IMR-90 (cell line): Measurements from ENCODE around the gene VPS54. TPM values are rescaled to one million over a fixed set of nuclear protein-coding genes. Genes with fewer than 3 reads are reported as not detected.
"Not testable (repeated sequence)": the region's sequence is repeated elsewhere in the genome, so short reads cannot be mapped to it uniquely, and the experiment has no call there.

Experiments used
- ATAC-seq: fragments of 200-7000 bp; cut with Tn5 transposase; 2 replicates; pipeline ENCODE4 v1.9.1; 2020; ENCODE audit warnings: low read depth, mild to moderate bottlenecking, moderate library complexity
- BruUV-seq: library from RNA; stranded (reverse); fragments of 400-500 nt; replicated peaks from 2 replicates; lab custom pipeline; 2021; lab: Mats Ljungman, UMichigan
- CTCF ChIA-PET: fragments of 300-600 bp; formaldehyde crosslinking; extraction: SDS; loops from one replicate; lab custom pipeline; 2021; ENCODE audit warnings: antibody characterized with exemption; lab: Yijun Ruan, JAX
- POLR2A ChIA-PET: fragments of 300-600 bp; sonication (Branson Sonifier 250); formaldehyde crosslinking; loops from one replicate; lab custom pipeline; 2022; ENCODE audit warnings: antibody characterized with exemption; ENCODE audit not compliant: unreplicated experiment; lab: Charles Lee
- DNase-seq: peaks from one replicate; pipeline ENCODE4 v3.0.0; 2013
- H2AFZ ChIP-seq: replicated peaks from 2 replicates; pipeline ENCODE3; 2013; ENCODE audit warnings: low read length, mild to moderate bottlenecking; ENCODE audit not compliant: poor library complexity
- H2AK5ac ChIP-seq: 2 replicates; pipeline ENCODE4 v1.6.1; 2013; ENCODE audit warnings: low read depth, low read length, inconsistent platforms
- H2AK9ac ChIP-seq: replicated peaks from 2 replicates; pipeline ENCODE3; 2013; ENCODE audit warnings: mild to moderate bottlenecking, low read depth, low read length, moderate library complexity; ENCODE audit not compliant: poor library complexity
- H2BK120ac ChIP-seq: 2 replicates; pipeline ENCODE4 v1.6.1; 2013; ENCODE audit warnings: low read depth, low read length, inconsistent platforms
- H2BK15ac ChIP-seq: 3 replicates; pipeline ENCODE4 v1.6.1; 2013; ENCODE audit warnings: low read depth, low read length, inconsistent platforms
- H2BK20ac ChIP-seq: 2 replicates; pipeline ENCODE4 v1.6.1; 2013; ENCODE audit warnings: low read depth, mild to moderate bottlenecking, inconsistent platforms, low read length, moderate library complexity
- H2BK5ac ChIP-seq: 2 replicates; pipeline ENCODE4 v1.6.1; 2013; ENCODE audit warnings: mild to moderate bottlenecking, low read depth, low read length, inconsistent platforms; ENCODE audit not compliant: poor library complexity, severe bottlenecking
- H3K14ac ChIP-seq: replicated peaks from 2 replicates; pipeline ENCODE4 v1.6.1; 2013; ENCODE audit warnings: low read depth, low read length, inconsistent platforms
- H3K18ac ChIP-seq: 2 replicates; pipeline ENCODE4 v1.6.1; 2013; ENCODE audit warnings: low read depth, low read length, control low read depth
- H3K23ac ChIP-seq: 2 replicates; pipeline ENCODE4 v1.6.1; 2013; ENCODE audit warnings: low read depth, low read length, inconsistent platforms
- H3K27ac ChIP-seq: 2 replicates; pipeline ENCODE4 v1.5.1; 2013; ENCODE audit warnings: mild to moderate bottlenecking, control low read depth, low read length; ENCODE audit not compliant: insufficient read depth
- H3K27me3 ChIP-seq: 2 replicates; pipeline ENCODE4 v1.6.1; 2013; ENCODE audit warnings: low read length; ENCODE audit not compliant: control insufficient read depth, insufficient read depth
- H3K36me3 ChIP-seq: 2 replicates; pipeline ENCODE4 v1.6.1; 2013; ENCODE audit warnings: low read length, mixed read lengths; ENCODE audit not compliant: control insufficient read depth, insufficient read depth
- H3K4ac ChIP-seq: 2 replicates; pipeline ENCODE4 v1.6.1; 2013; ENCODE audit warnings: low read depth, low read length, inconsistent platforms
- H3K4me1 ChIP-seq: 2 replicates; pipeline ENCODE4 v1.6.1; 2013; ENCODE audit warnings: low read length, mixed read lengths; ENCODE audit not compliant: control insufficient read depth, insufficient read depth
- H3K4me2 ChIP-seq: 2 replicates; pipeline ENCODE4 v1.6.1; 2013; ENCODE audit warnings: low read depth, mild to moderate bottlenecking, control low read depth, low read length, moderate library complexity
- H3K4me3 ChIP-seq: 2 replicates; pipeline ENCODE4 v1.5.1; 2013; ENCODE audit warnings: low read depth, mild to moderate bottlenecking, control low read depth, low read length, moderate library complexity; ENCODE audit not compliant: insufficient read depth
- H3K56ac ChIP-seq: 2 replicates; pipeline ENCODE4 v1.6.1; 2013; ENCODE audit warnings: low read length, inconsistent platforms; ENCODE audit not compliant: insufficient read depth; ENCODE audit errors: extremely low read depth
- H3K79me1 ChIP-seq, 2 experiments: 2 replicates each; pipeline ENCODE4 v1.6.1; 2013; ENCODE audit warnings: low read length in 2 of 2, inconsistent platforms in 1 of 2, low read depth in 1 of 2
- H3K9ac ChIP-seq: 2 replicates; pipeline ENCODE4 v1.6.1; 2013; ENCODE audit warnings: low read depth, low read length, control low read depth
- H3K9me1 ChIP-seq: 2 replicates; pipeline ENCODE4 v1.6.1; 2013; ENCODE audit warnings: low read length, inconsistent platforms; ENCODE audit not compliant: insufficient read depth
- H3K9me3 ChIP-seq: 2 replicates; pipeline ENCODE4 v1.6.1; 2013; ENCODE audit warnings: low read length; ENCODE audit not compliant: control insufficient read depth, insufficient read depth
- H4K20me1 ChIP-seq: 2 replicates; pipeline ENCODE4 v1.6.1; 2013; ENCODE audit warnings: low read length, inconsistent platforms; ENCODE audit not compliant: insufficient read depth
- H4K5ac ChIP-seq: 2 replicates; pipeline ENCODE4 v1.6.1; 2013; ENCODE audit warnings: mild to moderate bottlenecking, low read depth, low read length, control low read depth
- H4K8ac ChIP-seq, 2 experiments: 2 replicates each; pipeline ENCODE4 v1.6.1; 2013; ENCODE audit warnings: low read depth in 2 of 2, low read length in 2 of 2, control low read depth in 1 of 2, inconsistent platforms in 1 of 2
- H4K91ac ChIP-seq: 2 replicates; pipeline ENCODE4 v1.6.1; 2013; ENCODE audit warnings: low read depth, low read length, inconsistent platforms; ENCODE audit not compliant: insufficient read depth
- CEBPB ChIP-seq: IDR thresholded peaks from 2 replicates; pipeline ENCODE4 v1.6.1; 2012; ENCODE audit warnings: low read depth, low read length, improper control_type of control experiment
- CHD1 ChIP-seq: IDR thresholded peaks from 2 replicates; pipeline ENCODE4 v1.6.1; 2012; ENCODE audit warnings: low read depth, low read length, improper control_type of control experiment
- MAFK ChIP-seq: IDR thresholded peaks from 2 replicates; pipeline ENCODE4 v1.6.1; 2012; ENCODE audit warnings: low read depth, low read length, improper control_type of control experiment
- MAZ ChIP-seq: IDR thresholded peaks from 2 replicates; pipeline ENCODE4 v1.6.1; 2012; ENCODE audit warnings: low read depth, mild to moderate bottlenecking, low read length, improper control_type of control experiment, moderate library complexity, borderline replicate concordance
- MXI1 ChIP-seq: IDR thresholded peaks from 2 replicates; pipeline ENCODE4 v1.6.1; 2012; ENCODE audit warnings: low read depth, mild to moderate bottlenecking, low read length, moderate library complexity, borderline replicate concordance
- POLR2A ChIP-seq: IDR thresholded peaks from 2 replicates; pipeline ENCODE4 v1.6.1; 2012; ENCODE audit warnings: mild to moderate bottlenecking, low read depth, low read length
- RAD21 ChIP-seq: IDR thresholded peaks from 2 replicates; pipeline ENCODE4 v1.6.1; 2012; ENCODE audit warnings: low read length, improper control_type of control experiment
- RCOR1 ChIP-seq: IDR thresholded peaks from 2 replicates; pipeline ENCODE4 v1.6.1; 2012; ENCODE audit warnings: mild to moderate bottlenecking, low read length, improper control_type of control experiment; ENCODE audit not compliant: insufficient replicate concordance
- SMC3 ChIP-seq: fragments of 150-350 bp; IDR thresholded peaks from 2 replicates; pipeline ENCODE4 v1.6.1; 2016; ENCODE audit warnings: low read depth, mild to moderate bottlenecking, antibody characterized with exemption, low read length, moderate library complexity
- WGBS, 2 experiments: methylation state at CpG; one replicate each; pipeline versions ENCODE4 v1.1.5 to v1.1.7; 2013; ENCODE audit warnings: missing lambda C conversion rate in 2 of 2; ENCODE audit not compliant: insufficient read length in 1 of 2; ENCODE audit errors: extremely low coverage in 2 of 2; 5-methylcytosine and 5-hydroxymethylcytosine counted together
- dilution Hi-C: fragments of 300-500 bp; cut with HindIII; formaldehyde crosslinking; loops from one replicate; pipeline ENCODE4 v1.14.3; 2018; ENCODE audit warnings: low sequenced_read_pairs; ENCODE audit not compliant: unreplicated experiment
- in situ Hi-C: fragments of 300-500 bp; cut with MboI; formaldehyde crosslinking; loops from 3 replicates; pipeline ENCODE4 v1.14.3; 2019; ENCODE audit warnings: low sequenced_read_pairs, inconsistent platforms, mixed read lengths
- intact Hi-C: fragments of 100-400 bp; cut with micrococcal nuclease; formaldehyde crosslinking; loops from 2 replicates; pipeline ENCODE4 v1.10.0; 2022
- polyA plus RNA-seq, 3 experiments: library from polyadenylated mRNA; depleted of rRNA; stranded (reverse); fragments of >200 nt; gene quantifications; 2 replicates each; pipeline ENCODE4 v1.2.3, GENCODE V29; 2012; ENCODE audit warnings: low replicate concordance in 1 of 3
- total RNA-seq: library from RNA; depleted of rRNA; stranded (reverse); fragments of >200 nt; gene quantifications from 2 replicates; pipeline ENCODE4 v1.2.3, GENCODE V29; 2012

Gene VPS54
- total and polyA plus RNA-seq, 2 of the 4 experiments (the other 2 are of a cell fraction), result 7.1 to 18.1 TPM

- no peak overlapping the region for H3K4me3 ChIP-seq
- no peaks in the 10 kb centered on the region for H3K27me3 ChIP-seq
- no peak overlapping the region for H2AK5ac ChIP-seq
- ATAC-seq, result no peak
- no peak overlapping the region for H2AK9ac ChIP-seq
- no peak overlapping the region for H4K5ac ChIP-seq
- no peak overlapping the region for H3K14ac ChIP-seq
- no peak overlapping the region for H3K23ac ChIP-seq
- ChIA-PET CTCF (interaction anchor here (0.6 kb wide), 1 partner anchor 1270 kb away, joined by 3 read pairs; the partner anchor contains the start of gene EHBP1), POLR2A (no interaction called here)
- H3K4ac ChIP-seq, result no peak overlapping the region
- dilution Hi-C loops, result no loop called here
- no peak overlapping the region for H3K9ac ChIP-seq
- no peak overlapping the region for H3K27ac ChIP-seq
- no peak overlapping the region for H3K56ac ChIP-seq
- H3K9me3 ChIP-seq, result no peaks in the 10 kb centered on the region
- H2BK20ac ChIP-seq, result no peak overlapping the region
- H3K36me3 ChIP-seq, result peaks cover 11% of the 10 kb centered on the region
- in situ Hi-C loops, result no loop called here
- no peak overlapping the region for H2AFZ ChIP-seq
- no peak for TF ChIP-seq POLR2A
- no peak for TF ChIP-seq SMC3
- TF ChIP-seq RAD21, result no peak
- no peak for TF ChIP-seq MAZ
- TF ChIP-seq CEBPB, result no peak
- TF ChIP-seq MAFK, result no peak
- no peak for TF ChIP-seq RCOR1
- no peak for TF ChIP-seq MXI1
- TF ChIP-seq CHD1, result no peak
- no peak overlapping the region for H4K8ac ChIP-seq
- no peak overlapping the region for H2BK15ac ChIP-seq
- no peak overlapping the region for H3K4me2 ChIP-seq
- H4K91ac ChIP-seq, result no peak overlapping the region
- H3K4me1 ChIP-seq, result no peaks in the 10 kb centered on the region
- BruUV-seq, result no TSS peak
- H4K20me1 ChIP-seq, result no peaks in the 10 kb centered on the region
- no peak overlapping the region for H3K18ac ChIP-seq
- H3K79me1 ChIP-seq, result peaks cover 0 to 8% of the 10 kb centered on the region in 2 experiments; a peak in 1 of 4 replicates
- no peak overlapping the region for H2BK120ac ChIP-seq
- intact Hi-C loops, result no loop called here
- WGBS, 2 experiments, result 56% methylated on average over 3 of the region's 15 CpGs; no CpG with 5 or more reads in 1 of the 2 experiments
- H3K9me1 ChIP-seq, result peaks cover 2% of the 10 kb centered on the region; the same call in 1 of the 2 replicates
- no peak overlapping the region for H2BK5ac ChIP-seq
- DNase-seq, result no peak
These were observed 43.6 kb downstream of the VPS54 start for GRCh38 chr2:63975437-63976124.

GRCh38 chr2:63975036-63975435 is 44.2 kb downstream of the VPS54 start:
- H3K23ac ChIP-seq, H4K91ac ChIP-seq, H2BK120ac ChIP-seq, H2BK15ac ChIP-seq, H4K20me1 ChIP-seq, H2AK5ac ChIP-seq, H3K9me3 ChIP-seq, H3K9ac ChIP-seq, H3K27ac ChIP-seq, H4K5ac ChIP-seq, in situ Hi-C loops, dilution Hi-C loops, H3K79me1 ChIP-seq, H3K56ac ChIP-seq, intact Hi-C loops, POLR2A ChIA-PET, H2AK9ac ChIP-seq, H3K27me3 ChIP-seq, ATAC-seq, H3K9me1 ChIP-seq, H3K14ac ChIP-seq, H3K4me3 ChIP-seq, H3K18ac ChIP-seq, H3K4me1 ChIP-seq, H2BK20ac ChIP-seq, CTCF ChIA-PET, H3K4ac ChIP-seq, H4K8ac ChIP-seq, BruUV-seq, DNase-seq, H2AFZ ChIP-seq, H3K4me2 ChIP-seq, H2BK5ac ChIP-seq: not testable (repeated sequence)
- WGBS, 2 experiments, result 100% methylated on average over 1 of the region's 2 CpGs; no CpG with 5 or more reads in 1 of the 2 experiments
- H3K36me3 ChIP-seq, result peaks cover 12% of the 10 kb centered on the region
